K562 treated with DMSO at 1 percent for 24 hours (cell line): ENCODE data around the gene KIR3DL3. TPM values are rescaled to one million over a fixed set of nuclear protein-coding genes. Genes with fewer than 3 reads are reported as not detected.

ENCODE experiments used
- total RNA-seq: library from RNA; unstranded; fragments of 300-600 nt; gene quantifications from 2 replicates; pipeline ENCODE4 v1.2.3, GENCODE V29; 2022; ENCODE audit warnings: low read depth; ENCODE audit not compliant: insufficient read depth

KIR3DL3 gene
- total RNA-seq: not detected in 2 replicates

GRCh38 chr19:54724142-54724541 lies at the start of gene KIR3DL3:
TSS of gene KIR3DL3 (plus strand) at chr19:54724442. CDS start at chr19:54724497, 55 bp downstream.

GRCh38 chr19:54738306-54738705 lies 14.1 kb downstream of the KIR3DL3 start, which contains the start of gene KIR2DL3:
TSS of gene KIR2DL3 (plus strand) at chr19:54738513. CDS start at chr19:54738546, 33 bp downstream.

DNA sequence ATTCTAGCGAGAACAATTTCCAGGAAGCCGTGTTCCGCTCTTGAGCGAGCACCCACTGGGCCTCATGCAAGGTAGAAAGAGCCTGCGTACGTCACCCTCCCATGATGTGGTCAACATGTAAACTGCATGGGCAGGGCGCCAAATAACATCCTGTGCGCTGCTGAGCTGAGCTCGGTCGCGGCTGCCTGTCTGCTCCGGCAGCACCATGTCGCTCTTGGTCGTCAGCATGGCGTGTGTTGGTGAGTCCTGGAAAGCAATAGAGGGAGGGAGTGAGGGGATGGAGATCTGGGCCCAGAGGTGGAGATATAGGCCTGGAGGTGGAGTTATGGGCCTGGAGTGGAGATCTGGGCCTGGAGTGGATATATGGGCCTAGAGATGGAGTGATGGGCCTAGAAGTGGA lies 45.4 kb downstream of the KIR3DL3 start, which contains the start of gene KIR2DL1:
Gene KIR2DL1, plus strand, starts transcription at position 148 of the 400 bp plus-strand sequence. Its CDS starts 58 bp downstream, at position 206.

Other genes with a start within 250 kb of the KIR3DL3 start
- gene LAIR2, start 221.6 kb upstream of the KIR3DL3 start, total RNA-seq: not detected in 2 replicates
- gene LILRA2, start 150.7 kb upstream of the KIR3DL3 start, total RNA-seq: 9.5 and 12.6 TPM in 2 replicates
- not detected in 2 replicates for gene LILRA1, start 130.8 kb upstream of the KIR3DL3 start, total RNA-seq
- not detected in 2 replicates for gene LILRB1, start 94.0 kb upstream of the KIR3DL3 start, total RNA-seq
- not detected in 2 replicates for gene LILRB4, start 61.5 kb upstream of the KIR3DL3 start, total RNA-seq
- not detected in 2 replicates for gene KIR2DL3, start 14.1 kb downstream of the KIR3DL3 start, total RNA-seq
- not detected in 2 replicates for gene KIR2DL1, start 45.4 kb downstream of the KIR3DL3 start, total RNA-seq
- not detected in 2 replicates for gene KIR2DL4, start 79.2 kb downstream of the KIR3DL3 start, total RNA-seq
- gene KIR3DL1, start 92.0 kb downstream of the KIR3DL3 start, total RNA-seq: not detected in 2 replicates
- gene KIR2DS4, start 108.2 kb downstream of the KIR3DL3 start, total RNA-seq: not detected in 2 replicates
- not detected in 2 replicates for gene KIR3DL2, start 126.0 kb downstream of the KIR3DL3 start, total RNA-seq
- gene FCAR, start 149.8 kb downstream of the KIR3DL3 start, total RNA-seq: not detected in 2 replicates
- not detected in 2 replicates for gene NCR1, start 181.7 kb downstream of the KIR3DL3 start, total RNA-seq
- 0.13 TPM in 1 of 2 replicates, not detected in the other for gene NLRP7, start 223.1 kb downstream of the KIR3DL3 start, total RNA-seq
- 36.5 and 37.5 TPM in 2 replicates for gene NLRP2, start 241.9 kb downstream of the KIR3DL3 start, total RNA-seq